Measurements from ENCODE around the gene DECR2. TPM values are rescaled to one million over a fixed set of nuclear protein-coding genes. Genes with fewer than 3 reads are reported as not detected.

DECR2 gene
- total and polyA plus RNA-seq, 9 of the 15 experiments (the other 6 are each of a cell fraction or from before 2014, with no cell fraction given): 1.0 to 31.9 (median 10.3) TPM

DNA sequence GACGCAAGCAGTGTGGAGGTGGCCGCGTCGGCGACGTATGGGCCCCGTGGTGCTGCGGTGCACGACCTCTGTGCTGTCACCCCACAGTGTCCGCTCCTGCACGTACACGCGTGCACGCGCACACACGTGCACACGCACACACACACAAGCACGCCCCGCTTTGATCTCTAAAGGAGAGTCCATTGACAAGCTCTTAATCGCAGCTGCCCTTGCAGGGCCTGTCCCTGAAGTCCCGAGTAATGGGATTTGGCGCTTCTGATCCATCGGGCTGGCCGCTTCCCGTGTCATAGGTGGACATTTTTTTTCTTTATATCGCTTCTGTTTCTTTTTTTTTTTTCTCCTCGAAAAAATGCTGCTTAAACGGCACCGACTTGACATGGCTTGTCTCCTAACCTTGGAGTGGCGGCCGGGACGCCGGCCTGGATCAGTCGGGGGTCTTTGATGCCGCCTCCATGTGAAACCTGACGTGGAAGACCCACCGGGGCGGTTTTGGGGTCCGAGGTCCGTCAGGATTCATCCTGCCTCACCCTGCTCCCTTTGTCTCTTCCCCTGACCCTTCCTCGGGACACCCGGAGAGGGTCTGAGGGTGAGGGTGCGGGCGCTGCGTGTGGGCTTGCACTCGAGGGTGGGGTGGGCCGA, 40.9 kb upstream of the DECR2 start:
- no peaks in the 10 kb centered on the region for H3K79me2 ChIP-seq (ENCODE audit: control insufficient read depth, insufficient read depth, low read length)
- no peaks in the 10 kb centered on the region for H3K9me3 ChIP-seq (replicated peaks; ENCODE audit: control insufficient read depth, insufficient read depth, low read depth, low read length)
- intact Hi-C loops (cut with micrococcal nuclease) (no loop called here), in situ Hi-C loops (cut with MboI) (no loop called here)
- 74% methylated on average over 39 of the region's 47 CpGs for WGBS (ENCODE audit: insufficient coverage, low coverage, missing lambda C conversion rate)
- DNase-seq (ENCODE audit: extremely low read depth in 1 of 4, low spot score in 3 of 4) (no peak), FAIRE-seq (no peak), ATAC-seq (no peak)
- H4K20me1 ChIP-seq (replicated peaks; ENCODE audit: control insufficient read depth, insufficient read depth, low read length): no peaks in the 10 kb centered on the region
- POLR2A ChIA-PET: interaction anchor here (0.7 kb wide), 1 partner anchor 10 kb away, joined by 4 read pairs; no protein-coding TSS in a partner anchor
- H3K36me3 ChIP-seq (ENCODE audit: control insufficient read depth, insufficient read depth, low read length): no peaks in the 10 kb centered on the region; the same call in 2 of the 3 replicates
- H3K9ac ChIP-seq (ENCODE audit: insufficient read depth in 1 of 2, low read depth in 2 of 2, low read length in 2 of 2): peak overlapping the region in 1 of 2 experiments; percentile 35; a peak in 1 of 4 replicates
- no peak overlapping the region for H3K27ac ChIP-seq (ENCODE audit: extremely low read depth, low read depth, low read length)
- CTCF ChIA-PET (ENCODE audit: low intra/inter-chr PET ratio): no interaction called here
- H3K4me2 ChIP-seq (ENCODE audit: insufficient read depth, low read length): no peak overlapping the region
- peaks cover 4% of the 10 kb centered on the region for H3K9me1 ChIP-seq (ENCODE audit: control insufficient read depth, insufficient read depth, low read length)
- H2AFZ ChIP-seq (ENCODE audit: low read depth, low read length): no peak overlapping the region
- BruUV-seq (replicated peaks): no TSS peak
- H3K4me3 ChIP-seq: no peak overlapping the region
- peaks cover 6 to 66% of the 10 kb centered on the region in 2 experiments; a peak in 4 of 5 replicates for H3K4me1 ChIP-seq (replicated peaks in 1 of 2; ENCODE audit: control insufficient read depth in 2 of 2, insufficient read depth in 2 of 2, low read length in 2 of 2)
- H3K27me3 ChIP-seq (ENCODE audit: control insufficient read depth in 2 of 2, insufficient read depth in 2 of 2, low read length in 2 of 2): no peaks in the 10 kb centered on the region
- TF ChIP-seq, protein P1, sequence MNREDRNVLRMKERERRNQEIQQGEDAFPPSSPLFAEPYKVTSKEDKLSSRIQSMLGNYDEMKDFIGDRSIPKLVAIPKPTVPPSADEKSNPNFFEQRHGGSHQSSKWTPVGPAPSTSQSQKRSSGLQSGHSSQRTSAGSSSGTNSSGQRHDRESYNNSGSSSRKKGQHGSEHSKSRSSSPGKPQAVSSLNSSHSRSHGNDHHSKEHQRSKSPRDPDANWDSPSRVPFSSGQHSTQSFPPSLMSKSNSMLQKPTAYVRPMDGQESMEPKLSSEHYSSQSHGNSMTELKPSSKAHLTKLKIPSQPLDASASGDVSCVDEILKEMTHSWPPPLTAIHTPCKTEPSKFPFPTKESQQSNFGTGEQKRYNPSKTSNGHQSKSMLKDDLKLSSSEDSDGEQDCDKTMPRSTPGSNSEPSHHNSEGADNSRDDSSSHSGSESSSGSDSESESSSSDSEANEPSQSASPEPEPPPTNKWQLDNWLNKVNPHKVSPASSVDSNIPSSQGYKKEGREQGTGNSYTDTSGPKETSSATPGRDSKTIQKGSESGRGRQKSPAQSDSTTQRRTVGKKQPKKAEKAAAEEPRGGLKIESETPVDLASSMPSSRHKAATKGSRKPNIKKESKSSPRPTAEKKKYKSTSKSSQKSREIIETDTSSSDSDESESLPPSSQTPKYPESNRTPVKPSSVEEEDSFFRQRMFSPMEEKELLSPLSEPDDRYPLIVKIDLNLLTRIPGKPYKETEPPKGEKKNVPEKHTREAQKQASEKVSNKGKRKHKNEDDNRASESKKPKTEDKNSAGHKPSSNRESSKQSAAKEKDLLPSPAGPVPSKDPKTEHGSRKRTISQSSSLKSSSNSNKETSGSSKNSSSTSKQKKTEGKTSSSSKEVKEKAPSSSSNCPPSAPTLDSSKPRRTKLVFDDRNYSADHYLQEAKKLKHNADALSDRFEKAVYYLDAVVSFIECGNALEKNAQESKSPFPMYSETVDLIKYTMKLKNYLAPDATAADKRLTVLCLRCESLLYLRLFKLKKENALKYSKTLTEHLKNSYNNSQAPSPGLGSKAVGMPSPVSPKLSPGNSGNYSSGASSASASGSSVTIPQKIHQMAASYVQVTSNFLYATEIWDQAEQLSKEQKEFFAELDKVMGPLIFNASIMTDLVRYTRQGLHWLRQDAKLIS (CRISPR knock-in tag; IDR thresholded peaks at IDR 0.05): no peak
- TF ChIP-seq NR2F6 (CRISPR knock-in tag; IDR thresholded peaks at IDR 0.05) (no peak), FOXK2 (conservative IDR thresholded peaks at IDR 0.05 in 1 of 2, IDR thresholded peaks at IDR 0.05 in 1 of 2; ENCODE audit: low read depth in 2 of 2) (no peak)
- TF ChIP-seq, protein P2, sequence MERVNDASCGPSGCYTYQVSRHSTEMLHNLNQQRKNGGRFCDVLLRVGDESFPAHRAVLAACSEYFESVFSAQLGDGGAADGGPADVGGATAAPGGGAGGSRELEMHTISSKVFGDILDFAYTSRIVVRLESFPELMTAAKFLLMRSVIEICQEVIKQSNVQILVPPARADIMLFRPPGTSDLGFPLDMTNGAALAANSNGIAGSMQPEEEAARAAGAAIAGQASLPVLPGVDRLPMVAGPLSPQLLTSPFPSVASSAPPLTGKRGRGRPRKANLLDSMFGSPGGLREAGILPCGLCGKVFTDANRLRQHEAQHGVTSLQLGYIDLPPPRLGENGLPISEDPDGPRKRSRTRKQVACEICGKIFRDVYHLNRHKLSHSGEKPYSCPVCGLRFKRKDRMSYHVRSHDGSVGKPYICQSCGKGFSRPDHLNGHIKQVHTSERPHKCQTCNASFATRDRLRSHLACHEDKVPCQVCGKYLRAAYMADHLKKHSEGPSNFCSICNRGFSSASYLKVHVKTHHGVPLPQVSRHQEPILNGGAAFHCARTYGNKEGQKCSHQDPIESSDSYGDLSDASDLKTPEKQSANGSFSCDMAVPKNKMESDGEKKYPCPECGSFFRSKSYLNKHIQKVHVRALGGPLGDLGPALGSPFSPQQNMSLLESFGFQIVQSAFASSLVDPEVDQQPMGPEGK (CRISPR knock-in tag; IDR thresholded peaks at IDR 0.05; ENCODE audit: borderline replicate concordance): no peak
- TF ChIP-seq, protein P3, sequence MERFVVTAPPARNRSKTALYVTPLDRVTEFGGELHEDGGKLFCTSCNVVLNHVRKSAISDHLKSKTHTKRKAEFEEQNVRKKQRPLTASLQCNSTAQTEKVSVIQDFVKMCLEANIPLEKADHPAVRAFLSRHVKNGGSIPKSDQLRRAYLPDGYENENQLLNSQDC (CRISPR knock-in tag; IDR thresholded peaks at IDR 0.05): no peak
- TF ChIP-seq, protein P4, sequence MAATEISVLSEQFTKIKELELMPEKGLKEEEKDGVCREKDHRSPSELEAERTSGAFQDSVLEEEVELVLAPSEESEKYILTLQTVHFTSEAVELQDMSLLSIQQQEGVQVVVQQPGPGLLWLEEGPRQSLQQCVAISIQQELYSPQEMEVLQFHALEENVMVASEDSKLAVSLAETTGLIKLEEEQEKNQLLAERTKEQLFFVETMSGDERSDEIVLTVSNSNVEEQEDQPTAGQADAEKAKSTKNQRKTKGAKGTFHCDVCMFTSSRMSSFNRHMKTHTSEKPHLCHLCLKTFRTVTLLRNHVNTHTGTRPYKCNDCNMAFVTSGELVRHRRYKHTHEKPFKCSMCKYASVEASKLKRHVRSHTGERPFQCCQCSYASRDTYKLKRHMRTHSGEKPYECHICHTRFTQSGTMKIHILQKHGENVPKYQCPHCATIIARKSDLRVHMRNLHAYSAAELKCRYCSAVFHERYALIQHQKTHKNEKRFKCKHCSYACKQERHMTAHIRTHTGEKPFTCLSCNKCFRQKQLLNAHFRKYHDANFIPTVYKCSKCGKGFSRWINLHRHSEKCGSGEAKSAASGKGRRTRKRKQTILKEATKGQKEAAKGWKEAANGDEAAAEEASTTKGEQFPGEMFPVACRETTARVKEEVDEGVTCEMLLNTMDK (IDR thresholded peaks at IDR 0.05; ENCODE audit: borderline replicate concordance, insufficient read depth, low read depth, low read length, poor library complexity, severe bottlenecking): no peak
- TF ChIP-seq, protein P5, sequence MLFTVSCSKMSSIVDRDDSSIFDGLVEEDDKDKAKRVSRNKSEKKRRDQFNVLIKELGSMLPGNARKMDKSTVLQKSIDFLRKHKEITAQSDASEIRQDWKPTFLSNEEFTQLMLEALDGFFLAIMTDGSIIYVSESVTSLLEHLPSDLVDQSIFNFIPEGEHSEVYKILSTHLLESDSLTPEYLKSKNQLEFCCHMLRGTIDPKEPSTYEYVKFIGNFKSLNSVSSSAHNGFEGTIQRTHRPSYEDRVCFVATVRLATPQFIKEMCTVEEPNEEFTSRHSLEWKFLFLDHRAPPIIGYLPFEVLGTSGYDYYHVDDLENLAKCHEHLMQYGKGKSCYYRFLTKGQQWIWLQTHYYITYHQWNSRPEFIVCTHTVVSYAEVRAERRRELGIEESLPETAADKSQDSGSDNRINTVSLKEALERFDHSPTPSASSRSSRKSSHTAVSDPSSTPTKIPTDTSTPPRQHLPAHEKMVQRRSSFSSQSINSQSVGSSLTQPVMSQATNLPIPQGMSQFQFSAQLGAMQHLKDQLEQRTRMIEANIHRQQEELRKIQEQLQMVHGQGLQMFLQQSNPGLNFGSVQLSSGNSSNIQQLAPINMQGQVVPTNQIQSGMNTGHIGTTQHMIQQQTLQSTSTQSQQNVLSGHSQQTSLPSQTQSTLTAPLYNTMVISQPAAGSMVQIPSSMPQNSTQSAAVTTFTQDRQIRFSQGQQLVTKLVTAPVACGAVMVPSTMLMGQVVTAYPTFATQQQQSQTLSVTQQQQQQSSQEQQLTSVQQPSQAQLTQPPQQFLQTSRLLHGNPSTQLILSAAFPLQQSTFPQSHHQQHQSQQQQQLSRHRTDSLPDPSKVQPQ (CRISPR knock-in tag; IDR thresholded peaks at IDR 0.05; ENCODE audit: borderline replicate concordance): no peak

Data from K562 (cell line).